HepG2 (cell line): ENCODE data around the gene TOM1L1. TPM values are rescaled to one million over a fixed set of nuclear protein-coding genes. Genes with fewer than 3 reads are reported as not detected.

Experiments
- ATF2 ChIP-seq: sonication (generic); formaldehyde crosslinking; IDR thresholded peaks from 2 replicates; pipeline ENCODE4 v1.4.0; 2020; ENCODE audit warnings: missing genetic modification reagents
- CHCHD3 ChIP-seq: sonication (generic); formaldehyde crosslinking; IDR thresholded peaks from 2 replicates; pipeline ENCODE4 v1.8.0; 2022; ENCODE audit warnings: mild to moderate bottlenecking, missing genetic modification reagents, moderate library complexity
- CREB1 ChIP-seq, 2 experiments: fragments of 450-650 bp in 1 of 2; IDR thresholded peaks; 2 replicates each; pipeline ENCODE4 v1.6.1; 2016 to 2017; ENCODE audit warnings: control low read depth in 1 of 2, mild to moderate bottlenecking in 1 of 2, missing compliant biosample characterization in 1 of 2, missing genetic modification characterization in 1 of 2
- ESRRA ChIP-seq: sonication (generic); formaldehyde crosslinking; IDR thresholded peaks from 2 replicates; pipeline ENCODE4 v1.5.1; 2020; ENCODE audit warnings: mild to moderate bottlenecking, low read depth, missing genetic modification reagents
- ETV5 ChIP-seq: IDR thresholded peaks from 2 replicates; pipeline ENCODE4 v1.6.1; 2018; ENCODE audit warnings: missing biosample characterization, missing genetic modification reagents, inconsistent platforms, borderline replicate concordance
- ISL2 ChIP-seq: sonication (generic); formaldehyde crosslinking; IDR thresholded peaks from 2 replicates; pipeline ENCODE4 v1.5.0; 2020; ENCODE audit warnings: missing genetic modification reagents
- KLF13 ChIP-seq: sonication (generic); formaldehyde crosslinking; IDR thresholded peaks from 2 replicates; pipeline ENCODE4 v1.4.0; 2020; ENCODE audit warnings: mild to moderate bottlenecking, missing genetic modification reagents
- MEIS1 ChIP-seq: sonication (generic); formaldehyde crosslinking; IDR thresholded peaks from 2 replicates; pipeline ENCODE4 v1.9.0; 2021; ENCODE audit warnings: mild to moderate bottlenecking, missing genetic modification reagents, moderate library complexity, borderline replicate concordance
- MIER2 ChIP-seq: IDR thresholded peaks from 2 replicates; pipeline ENCODE4 v1.6.1; 2016; ENCODE audit warnings: missing biosample characterization, missing genetic modification reagents
- MNT ChIP-seq: fragments of 450-650 bp; IDR thresholded peaks from 2 replicates; pipeline ENCODE4 v1.6.1; 2016
- RNF2 ChIP-seq: fragments of 450-650 bp; conservative IDR thresholded peaks from 2 replicates; pipeline ENCODE4 v1.6.1; 2016; ENCODE audit warnings: low read depth
- SAFB2 ChIP-seq: sonication (generic); formaldehyde crosslinking; IDR thresholded peaks from 2 replicates; pipeline ENCODE4 v1.5.1; 2020; ENCODE audit warnings: missing genetic modification reagents, low read depth, mild to moderate bottlenecking, borderline replicate concordance
- TMF1 ChIP-seq: sonication (generic); formaldehyde crosslinking; IDR thresholded peaks from 2 replicates; pipeline ENCODE4 v1.8.1; 2022; ENCODE audit warnings: low read depth, missing genetic modification reagents
- TRAFD1 ChIP-seq: sonication (generic); formaldehyde crosslinking; IDR thresholded peaks from 2 replicates; pipeline ENCODE4 v1.5.1; 2020; ENCODE audit warnings: missing genetic modification reagents, mild to moderate bottlenecking, borderline replicate concordance
- ZBTB3 ChIP-seq: sonication (generic); formaldehyde crosslinking; IDR thresholded peaks from 2 replicates; pipeline ENCODE4 v1.4.0; 2020; ENCODE audit warnings: low read depth, mild to moderate bottlenecking, moderate library complexity, missing genetic modification reagents, borderline replicate concordance
- ZNF33B ChIP-seq: sonication (generic); formaldehyde crosslinking; IDR thresholded peaks from 2 replicates; pipeline ENCODE4 v1.5.1; 2020; ENCODE audit warnings: mild to moderate bottlenecking, missing genetic modification reagents
- polyA plus RNA-seq, 8 experiments: library from polyadenylated mRNA; depleted of rRNA in 3 of 8; stranded (reverse) in 7 of 8; unstranded in 1 of 8; fragments of >200 nt; fragmentation: Illumina TruSeq in 4 of 8; extraction: Trizol in 4 of 8; gene quantifications; 2 replicates each; pipeline versions ENCODE4 v1.2.1 to v1.2.3, GENCODE V29; 2011 to 2016; ENCODE audit warnings: low read depth in 4 of 8, missing spikeins in 1 of 8, mixed read lengths in 1 of 8; ENCODE audit not compliant: insufficient read depth in 1 of 8
- total RNA-seq, 5 experiments: library from RNA; depleted of rRNA; stranded (reverse); fragments of >200 nt; fragmentation: Illumina TruSeq; extraction: Trizol; gene quantifications; 2 replicates each; pipeline ENCODE4 v1.2.3, GENCODE V29; 2016; ENCODE audit warnings: low read depth in 1 of 5
- TF ChIP-seq, protein P1 (sequence below): sonication (generic); formaldehyde crosslinking; IDR thresholded peaks from 2 replicates; pipeline ENCODE4 v1.5.0; 2020; ENCODE audit warnings: mild to moderate bottlenecking, missing genetic modification reagents, borderline replicate concordance
- TF ChIP-seq, protein P2 (sequence below): IDR thresholded peaks from 2 replicates; pipeline ENCODE4 v1.4.0; 2020; ENCODE audit warnings: mild to moderate bottlenecking, missing genetic modification reagents
- TF ChIP-seq, protein P3 (sequence below): IDR thresholded peaks from 2 replicates; pipeline ENCODE4 v1.6.1; 2016; ENCODE audit warnings: missing genetic modification reagents, missing compliant biosample characterization

TOM1L1 gene
- total and polyA plus RNA-seq, 2 of the 13 experiments (the other 11 are each of a cell fraction or from before 2014, with no cell fraction given), result 45.3 to 51.3 TPM

DNA sequence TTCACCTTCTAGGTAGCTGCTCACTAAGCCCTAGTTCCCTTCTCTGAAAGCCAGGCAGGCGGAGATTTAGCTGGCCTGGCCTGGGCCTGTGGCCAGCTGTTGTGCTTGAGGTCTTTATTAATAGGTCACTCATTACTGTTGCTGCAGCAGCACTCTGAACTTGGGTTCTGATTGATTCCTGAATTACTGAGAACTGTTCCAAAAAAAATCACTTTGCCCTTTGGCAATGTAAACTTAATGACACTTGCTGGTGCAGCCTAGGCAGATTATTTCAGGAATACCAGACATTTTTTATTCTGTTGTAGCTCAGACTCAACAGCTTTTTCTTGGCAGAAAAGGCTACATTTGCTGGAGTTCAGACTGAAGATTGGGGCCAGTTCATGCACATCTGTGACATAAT, 2.7 kb downstream of the TOM1L1 start (continued):
- TF ChIP-seq, protein P1, sequence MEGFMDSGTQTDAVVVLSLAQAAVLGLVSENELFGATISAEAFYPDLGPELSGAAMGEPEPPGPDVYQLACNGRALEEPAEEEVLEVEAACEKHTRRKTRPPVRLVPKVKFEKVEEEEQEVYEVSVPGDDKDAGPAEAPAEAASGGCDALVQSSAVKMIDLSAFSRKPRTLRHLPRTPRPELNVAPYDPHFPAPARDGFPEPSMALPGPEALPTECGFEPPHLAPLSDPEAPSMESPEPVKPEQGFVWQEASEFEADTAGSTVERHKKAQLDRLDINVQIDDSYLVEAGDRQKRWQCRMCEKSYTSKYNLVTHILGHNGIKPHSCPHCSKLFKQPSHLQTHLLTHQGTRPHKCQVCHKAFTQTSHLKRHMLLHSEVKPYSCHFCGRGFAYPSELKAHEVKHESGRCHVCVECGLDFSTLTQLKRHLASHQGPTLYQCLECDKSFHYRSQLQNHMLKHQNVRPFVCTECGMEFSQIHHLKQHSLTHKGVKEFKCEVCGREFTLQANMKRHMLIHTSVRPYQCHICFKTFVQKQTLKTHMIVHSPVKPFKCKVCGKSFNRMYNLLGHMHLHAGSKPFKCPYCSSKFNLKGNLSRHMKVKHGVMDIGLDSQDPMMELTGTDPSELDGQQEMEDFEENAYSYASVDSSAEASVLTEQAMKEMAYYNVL (CRISPR knock-in tag), result no peak
- TF ChIP-seq ZNF33B (CRISPR knock-in tag) (no peak), SAFB2 (CRISPR knock-in tag) (no peak), ESRRA (CRISPR knock-in tag) (no peak), CREB1 (IDR thresholded peaks at IDR 0.05) (no peak), CREB1 (CRISPR knock-in tag; IDR thresholded peaks at IDR 0.05) (peak; percentile 16), MIER2 (CRISPR knock-in tag) (peak; percentile 35; the same call in 1 of the 2 replicates), MNT (no peak), ATF2 (CRISPR knock-in tag) (0 out of 2 replicates have a peak, but pooled peaks have one; percentile 21), ZBTB3 (CRISPR knock-in tag) (no peak), TRAFD1 (no peak), CHCHD3 (CRISPR knock-in tag) (no peak), ISL2 (CRISPR knock-in tag) (no peak), KLF13 (CRISPR knock-in tag) (no peak), ETV5 (no peak), MEIS1 (no peak), RNF2 (no peak), TMF1 (CRISPR knock-in tag) (no peak)
- TF ChIP-seq, protein P2, sequence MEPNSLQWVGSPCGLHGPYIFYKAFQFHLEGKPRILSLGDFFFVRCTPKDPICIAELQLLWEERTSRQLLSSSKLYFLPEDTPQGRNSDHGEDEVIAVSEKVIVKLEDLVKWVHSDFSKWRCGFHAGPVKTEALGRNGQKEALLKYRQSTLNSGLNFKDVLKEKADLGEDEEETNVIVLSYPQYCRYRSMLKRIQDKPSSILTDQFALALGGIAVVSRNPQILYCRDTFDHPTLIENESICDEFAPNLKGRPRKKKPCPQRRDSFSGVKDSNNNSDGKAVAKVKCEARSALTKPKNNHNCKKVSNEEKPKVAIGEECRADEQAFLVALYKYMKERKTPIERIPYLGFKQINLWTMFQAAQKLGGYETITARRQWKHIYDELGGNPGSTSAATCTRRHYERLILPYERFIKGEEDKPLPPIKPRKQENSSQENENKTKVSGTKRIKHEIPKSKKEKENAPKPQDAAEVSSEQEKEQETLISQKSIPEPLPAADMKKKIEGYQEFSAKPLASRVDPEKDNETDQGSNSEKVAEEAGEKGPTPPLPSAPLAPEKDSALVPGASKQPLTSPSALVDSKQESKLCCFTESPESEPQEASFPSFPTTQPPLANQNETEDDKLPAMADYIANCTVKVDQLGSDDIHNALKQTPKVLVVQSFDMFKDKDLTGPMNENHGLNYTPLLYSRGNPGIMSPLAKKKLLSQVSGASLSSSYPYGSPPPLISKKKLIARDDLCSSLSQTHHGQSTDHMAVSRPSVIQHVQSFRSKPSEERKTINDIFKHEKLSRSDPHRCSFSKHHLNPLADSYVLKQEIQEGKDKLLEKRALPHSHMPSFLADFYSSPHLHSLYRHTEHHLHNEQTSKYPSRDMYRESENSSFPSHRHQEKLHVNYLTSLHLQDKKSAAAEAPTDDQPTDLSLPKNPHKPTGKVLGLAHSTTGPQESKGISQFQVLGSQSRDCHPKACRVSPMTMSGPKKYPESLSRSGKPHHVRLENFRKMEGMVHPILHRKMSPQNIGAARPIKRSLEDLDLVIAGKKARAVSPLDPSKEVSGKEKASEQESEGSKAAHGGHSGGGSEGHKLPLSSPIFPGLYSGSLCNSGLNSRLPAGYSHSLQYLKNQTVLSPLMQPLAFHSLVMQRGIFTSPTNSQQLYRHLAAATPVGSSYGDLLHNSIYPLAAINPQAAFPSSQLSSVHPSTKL (CRISPR knock-in tag), result peak; percentile 77; the same call in 1 of the 2 replicates
- TF ChIP-seq, protein P3, sequence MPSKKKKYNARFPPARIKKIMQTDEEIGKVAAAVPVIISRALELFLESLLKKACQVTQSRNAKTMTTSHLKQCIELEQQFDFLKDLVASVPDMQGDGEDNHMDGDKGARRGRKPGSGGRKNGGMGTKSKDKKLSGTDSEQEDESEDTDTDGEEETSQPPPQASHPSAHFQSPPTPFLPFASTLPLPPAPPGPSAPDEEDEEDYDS (CRISPR knock-in tag), result 0 out of 2 replicates have a peak, but pooled peaks have one; percentile 42
